ENCODE data around the gene INTS12. TPM values are rescaled to one million over a fixed set of nuclear protein-coding genes. Genes with fewer than 3 reads are reported as not detected.
A peak's percentile ranks its signal among the peaks of the same experiment; 100 is the strongest.

INTS12 gene
- total and polyA plus RNA-seq, 2 experiments from 2014 or later: 16.5 to 24.6 TPM

DNA sequence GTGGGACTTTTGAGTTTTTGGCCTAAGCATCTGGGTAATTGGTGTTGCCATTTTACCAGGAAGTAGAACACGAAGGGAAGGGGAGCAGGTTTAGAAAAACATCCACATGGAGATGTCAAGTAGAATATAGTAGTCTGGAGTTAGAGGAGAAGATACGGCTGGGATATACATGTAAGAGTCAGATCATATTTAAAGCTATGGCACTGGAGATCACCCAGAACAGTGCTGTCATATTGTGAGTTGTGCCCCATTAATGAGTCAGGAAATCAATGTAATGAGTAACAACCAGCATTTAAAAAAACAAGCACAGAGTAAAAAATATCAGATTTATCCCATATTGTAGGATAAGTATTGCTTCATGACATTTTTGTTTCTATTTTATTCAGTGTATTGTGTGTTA, 4.3 kb upstream of the INTS12 start:
- in situ Hi-C loops (cut with MboI): no loop called here
- Histone ChIP-seq H3K4me1 (ENCODE audit: insufficient read depth) (peaks cover 22% of the 10 kb centered on the region), H3K9me2 (ENCODE audit: insufficient read depth) (no peaks in the 10 kb centered on the region), H3K27ac (no peak overlapping the region), H3K27me3 (replicated peaks; ENCODE audit: insufficient read depth) (no peaks in the 10 kb centered on the region), H4K20me1 (ENCODE audit: insufficient read depth) (no peaks in the 10 kb centered on the region), H3K4me2 (ENCODE audit: unreplicated experiment) (no peak overlapping the region), H3F3A (ENCODE audit: insufficient read depth) (no peaks in the 10 kb centered on the region), H3K4me3 (no peak overlapping the region), H3K79me2 (ENCODE audit: insufficient read depth) (peaks cover 52% of the 10 kb centered on the region), H3K36me3 (ENCODE audit: low read depth) (no peaks in the 10 kb centered on the region), H3K9ac (no peak overlapping the region), H2AFZ (peak overlapping the region; percentile 24; the same call in 1 of the 2 replicates), H3K9me3 (ENCODE audit: low read depth) (no peaks in the 10 kb centered on the region)
- peak; percentile 32 for DNase-seq
- 90 to 91% methylated on average over 2 of the region's 2 CpGs for WGBS, 2 experiments (ENCODE audit: low coverage in 1 of 2, low lambda C conversion rate in 2 of 2, missing lambda C conversion rate in 2 of 2)
- TF ChIP-seq EZH2phosphoT487 (IDR thresholded peaks at IDR 0.05; ENCODE audit: insufficient read depth, low read depth) (no peak), EZH2 (IDR thresholded peaks at IDR 0.05; ENCODE audit: insufficient read depth, poor library complexity, severe bottlenecking) (no peak)

DNA sequence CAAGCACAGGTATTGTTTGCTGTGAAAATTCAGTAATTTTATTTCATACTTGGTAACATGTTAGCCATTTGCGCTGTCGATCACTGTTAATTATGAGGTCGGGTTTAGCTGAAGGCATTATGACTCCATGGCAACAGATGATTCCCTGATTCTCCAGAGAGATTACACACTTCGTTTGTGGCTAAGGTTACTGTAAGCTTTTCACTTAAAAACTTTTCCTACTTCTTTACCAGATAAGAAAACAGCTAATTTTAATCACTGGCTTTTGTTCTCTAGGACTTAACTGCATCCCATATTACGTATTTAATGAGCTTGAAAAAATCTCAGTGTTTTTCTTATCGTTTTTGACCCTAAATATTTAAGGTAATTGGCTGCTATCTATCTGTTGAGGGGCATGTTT, 2.2 kb upstream of the INTS12 start:
- TF ChIP-seq EZH2phosphoT487 (IDR thresholded peaks at IDR 0.05; ENCODE audit: insufficient read depth, low read depth): no peak
- Histone ChIP-seq H3K4me1 (ENCODE audit: insufficient read depth) (peaks cover 29% of the 10 kb centered on the region), H3K9ac (no peak overlapping the region), H2AFZ (peak overlapping the region; percentile 32), H4K20me1 (ENCODE audit: insufficient read depth) (no peaks in the 10 kb centered on the region), H3K27me3 (replicated peaks; ENCODE audit: insufficient read depth) (no peaks in the 10 kb centered on the region), H3K36me3 (ENCODE audit: low read depth) (no peaks in the 10 kb centered on the region), H3K9me3 (ENCODE audit: low read depth) (no peaks in the 10 kb centered on the region), H3K9me2 (ENCODE audit: insufficient read depth) (no peaks in the 10 kb centered on the region), H3F3A (ENCODE audit: insufficient read depth) (no peaks in the 10 kb centered on the region), H3K4me3 (no peak overlapping the region), H3K27ac (no peak overlapping the region), H3K79me2 (ENCODE audit: insufficient read depth) (peaks cover 73% of the 10 kb centered on the region), H3K4me2 (ENCODE audit: unreplicated experiment) (no peak overlapping the region)
- DNase-seq: peak; percentile 27
- in situ Hi-C loops (cut with MboI): no loop called here
- 65 to 68% methylated on average over 6 of the region's 6 CpGs for WGBS, 2 experiments (ENCODE audit: low coverage in 1 of 2, low lambda C conversion rate in 2 of 2, missing lambda C conversion rate in 2 of 2)

DNA sequence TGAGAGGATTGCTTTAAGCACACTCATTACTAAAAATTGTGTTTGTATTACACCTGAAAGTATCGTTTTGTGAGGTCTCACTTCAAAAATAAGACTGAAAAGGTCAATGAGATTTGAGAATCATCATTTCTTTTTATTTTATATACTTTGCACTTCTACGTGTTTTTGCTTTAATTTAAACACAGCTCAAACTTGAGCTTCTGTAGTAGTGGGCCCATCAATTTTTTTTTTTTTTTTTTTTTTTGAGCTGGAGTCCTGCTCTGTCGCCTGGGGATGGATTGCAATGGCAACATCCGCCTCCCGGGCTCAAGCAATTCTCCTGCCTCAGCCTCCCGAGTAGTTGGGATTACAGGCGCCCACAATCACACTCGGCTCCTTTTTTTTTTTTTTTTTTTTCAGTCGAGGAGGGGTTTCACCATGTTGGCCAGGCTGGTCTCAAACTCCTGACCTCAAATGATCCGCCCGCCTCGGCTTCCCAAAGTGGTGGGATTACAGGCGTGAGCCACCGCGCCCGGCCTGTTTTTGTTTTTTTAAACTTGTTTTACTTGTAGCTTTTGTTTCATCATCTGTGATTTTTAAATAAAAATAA, 1.6 kb upstream of the INTS12 start:
- Histone ChIP-seq H2AFZ (peak overlapping the region; percentile 98; the same call in 1 of the 2 replicates), H3K36me3 (ENCODE audit: low read depth) (no peaks in the 10 kb centered on the region), H3K27me3 (replicated peaks; ENCODE audit: insufficient read depth) (no peaks in the 10 kb centered on the region), H3K9me3 (ENCODE audit: low read depth) (no peaks in the 10 kb centered on the region), H3K9me2 (ENCODE audit: insufficient read depth) (no peaks in the 10 kb centered on the region), H3K9ac (peak overlapping the region; percentile 88), H3K27ac (no peak overlapping the region), H4K20me1 (ENCODE audit: insufficient read depth) (no peaks in the 10 kb centered on the region), H3F3A (ENCODE audit: insufficient read depth) (no peaks in the 10 kb centered on the region), H3K79me2 (ENCODE audit: insufficient read depth) (peaks cover 78% of the 10 kb centered on the region), H3K4me2 (ENCODE audit: unreplicated experiment) (no peak overlapping the region), H3K4me1 (ENCODE audit: insufficient read depth) (peaks cover 29% of the 10 kb centered on the region), H3K4me3 (peak overlapping the region; percentile 99)
- 80 to 83% methylated on average over 16 of the region's 16 CpGs for WGBS, 2 experiments (ENCODE audit: low coverage in 1 of 2, low lambda C conversion rate in 2 of 2, missing lambda C conversion rate in 2 of 2)
- DNase-seq: no peak
- TF ChIP-seq EZH2phosphoT487 (IDR thresholded peaks at IDR 0.05; ENCODE audit: insufficient read depth, low read depth) (no peak), EZH2 (IDR thresholded peaks at IDR 0.05; ENCODE audit: insufficient read depth, poor library complexity, severe bottlenecking) (no peak)
- in situ Hi-C loops (cut with MboI): no loop called here

DNA sequence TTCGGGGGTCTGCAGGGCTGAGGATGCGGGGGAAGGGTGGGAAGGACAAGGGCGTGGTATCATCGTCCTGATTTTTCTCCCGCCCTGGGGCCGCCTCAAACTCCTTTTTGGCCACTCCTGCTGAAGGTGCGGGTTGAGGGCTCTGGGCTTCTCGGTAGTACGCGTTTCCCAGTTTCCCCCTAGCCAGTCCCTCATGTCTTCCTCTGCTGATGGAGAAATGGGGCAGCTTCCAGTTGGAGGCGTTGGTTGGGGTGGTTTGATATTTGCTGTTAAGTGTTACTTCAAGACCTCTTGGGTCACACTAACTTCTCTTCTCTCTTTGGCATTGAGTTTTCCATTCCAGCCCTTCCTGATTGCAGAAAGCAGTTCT, 577 bp upstream of the INTS12 start:
- peak overlapping the region; percentile 99 for H3K4me3 ChIP-seq
- peaks cover 27% of the 10 kb centered on the region for H3K4me1 ChIP-seq (ENCODE audit: insufficient read depth)
- H3K36me3 ChIP-seq (ENCODE audit: low read depth): no peaks in the 10 kb centered on the region
- WGBS, 2 experiments (ENCODE audit: low coverage in 1 of 2, low lambda C conversion rate in 2 of 2, missing lambda C conversion rate in 2 of 2): 0% methylated on average over 10 to 11 of the region's 11 CpGs
- no peaks in the 10 kb centered on the region for H3K9me2 ChIP-seq (ENCODE audit: insufficient read depth)
- H3F3A ChIP-seq (ENCODE audit: insufficient read depth): no peaks in the 10 kb centered on the region
- no peaks in the 10 kb centered on the region for H3K9me3 ChIP-seq (ENCODE audit: low read depth)
- H3K79me2 ChIP-seq (ENCODE audit: insufficient read depth): peaks cover 89% of the 10 kb centered on the region
- H3K27ac ChIP-seq: peak overlapping the region; percentile 64
- peak; percentile 57 for DNase-seq
- TF ChIP-seq EZH2phosphoT487 (IDR thresholded peaks at IDR 0.05; ENCODE audit: insufficient read depth, low read depth) (no peak), EZH2 (IDR thresholded peaks at IDR 0.05; ENCODE audit: insufficient read depth, poor library complexity, severe bottlenecking) (no peak)
- H3K27me3 ChIP-seq (replicated peaks; ENCODE audit: insufficient read depth): no peaks in the 10 kb centered on the region
- in situ Hi-C loops (cut with MboI): no loop called here
- H3K4me2 ChIP-seq (ENCODE audit: unreplicated experiment): peak overlapping the region; percentile 91
- peak overlapping the region; percentile 98 for H2AFZ ChIP-seq
- H3K9ac ChIP-seq: peak overlapping the region; percentile 88
- no peaks in the 10 kb centered on the region for H4K20me1 ChIP-seq (ENCODE audit: insufficient read depth)
